ENCODE results near the gene TIMP3.

GRCh38 chr22:32866953-32867352 lies 65.4 kb downstream of the TIMP3 start:
- no peak for TF ChIP-seq POLR2A (IDR thresholded peaks at IDR 0.05)
- TF ChIP-seq POLR2AphosphoS5 (IDR thresholded peaks at IDR 0.05): no peak
- TF ChIP-seq CTCF (IDR thresholded peaks at IDR 0.05): no peak

Data from upper lobe of left lung (tissue), 4 donors.